IMR-90 (cell line): ENCODE measurements around the gene NAGPA. TPM values are rescaled to one million over a fixed set of nuclear protein-coding genes. Genes with fewer than 3 reads are reported as not detected.
"Not testable (repeated sequence)": the region's sequence is repeated elsewhere in the genome, so short reads cannot be mapped to it uniquely, and the experiment has no call there.

ENCODE experiments used
- ATAC-seq: fragments of 200-7000 bp; cut with Tn5 transposase; 2 replicates; pipeline ENCODE4 v1.9.1; 2020; ENCODE audit warnings: low read depth, mild to moderate bottlenecking, moderate library complexity
- BruUV-seq: library from RNA; stranded (reverse); fragments of 400-500 nt; replicated peaks from 2 replicates; lab custom pipeline; 2021; lab: Mats Ljungman, UMichigan
- CTCF ChIA-PET: fragments of 300-600 bp; formaldehyde crosslinking; extraction: SDS; loops from one replicate; lab custom pipeline; 2021; ENCODE audit warnings: antibody characterized with exemption; lab: Yijun Ruan, JAX
- POLR2A ChIA-PET: fragments of 300-600 bp; sonication (Branson Sonifier 250); formaldehyde crosslinking; loops from one replicate; lab custom pipeline; 2022; ENCODE audit warnings: antibody characterized with exemption; ENCODE audit not compliant: unreplicated experiment; lab: Charles Lee
- DNase-seq: peaks from one replicate; pipeline ENCODE4 v3.0.0; 2013
- H2AFZ ChIP-seq: replicated peaks from 2 replicates; pipeline ENCODE3; 2013; ENCODE audit warnings: low read length, mild to moderate bottlenecking; ENCODE audit not compliant: poor library complexity
- H2AK5ac ChIP-seq: 2 replicates; pipeline ENCODE4 v1.6.1; 2013; ENCODE audit warnings: low read depth, low read length, inconsistent platforms
- H2AK9ac ChIP-seq: replicated peaks from 2 replicates; pipeline ENCODE3; 2013; ENCODE audit warnings: mild to moderate bottlenecking, low read depth, low read length, moderate library complexity; ENCODE audit not compliant: poor library complexity
- H2BK120ac ChIP-seq: 2 replicates; pipeline ENCODE4 v1.6.1; 2013; ENCODE audit warnings: low read depth, low read length, inconsistent platforms
- H2BK15ac ChIP-seq: 3 replicates; pipeline ENCODE4 v1.6.1; 2013; ENCODE audit warnings: low read depth, low read length, inconsistent platforms
- H2BK20ac ChIP-seq: 2 replicates; pipeline ENCODE4 v1.6.1; 2013; ENCODE audit warnings: low read depth, mild to moderate bottlenecking, inconsistent platforms, low read length, moderate library complexity
- H2BK5ac ChIP-seq: 2 replicates; pipeline ENCODE4 v1.6.1; 2013; ENCODE audit warnings: mild to moderate bottlenecking, low read depth, low read length, inconsistent platforms; ENCODE audit not compliant: poor library complexity, severe bottlenecking
- H3K14ac ChIP-seq: replicated peaks from 2 replicates; pipeline ENCODE4 v1.6.1; 2013; ENCODE audit warnings: low read depth, low read length, inconsistent platforms
- H3K18ac ChIP-seq: 2 replicates; pipeline ENCODE4 v1.6.1; 2013; ENCODE audit warnings: low read depth, low read length, control low read depth
- H3K23ac ChIP-seq: 2 replicates; pipeline ENCODE4 v1.6.1; 2013; ENCODE audit warnings: low read depth, low read length, inconsistent platforms
- H3K27ac ChIP-seq: 2 replicates; pipeline ENCODE4 v1.5.1; 2013; ENCODE audit warnings: mild to moderate bottlenecking, control low read depth, low read length; ENCODE audit not compliant: insufficient read depth
- H3K27me3 ChIP-seq: 2 replicates; pipeline ENCODE4 v1.6.1; 2013; ENCODE audit warnings: low read length; ENCODE audit not compliant: control insufficient read depth, insufficient read depth
- H3K36me3 ChIP-seq: 2 replicates; pipeline ENCODE4 v1.6.1; 2013; ENCODE audit warnings: low read length, mixed read lengths; ENCODE audit not compliant: control insufficient read depth, insufficient read depth
- H3K4ac ChIP-seq: 2 replicates; pipeline ENCODE4 v1.6.1; 2013; ENCODE audit warnings: low read depth, low read length, inconsistent platforms
- H3K4me1 ChIP-seq: 2 replicates; pipeline ENCODE4 v1.6.1; 2013; ENCODE audit warnings: low read length, mixed read lengths; ENCODE audit not compliant: control insufficient read depth, insufficient read depth
- H3K4me2 ChIP-seq: 2 replicates; pipeline ENCODE4 v1.6.1; 2013; ENCODE audit warnings: low read depth, mild to moderate bottlenecking, control low read depth, low read length, moderate library complexity
- H3K4me3 ChIP-seq: 2 replicates; pipeline ENCODE4 v1.5.1; 2013; ENCODE audit warnings: low read depth, mild to moderate bottlenecking, control low read depth, low read length, moderate library complexity; ENCODE audit not compliant: insufficient read depth
- H3K56ac ChIP-seq: 2 replicates; pipeline ENCODE4 v1.6.1; 2013; ENCODE audit warnings: low read length, inconsistent platforms; ENCODE audit not compliant: insufficient read depth; ENCODE audit errors: extremely low read depth
- H3K79me1 ChIP-seq, 2 experiments: 2 replicates each; pipeline ENCODE4 v1.6.1; 2013; ENCODE audit warnings: low read length in 2 of 2, inconsistent platforms in 1 of 2, low read depth in 1 of 2
- H3K9ac ChIP-seq: 2 replicates; pipeline ENCODE4 v1.6.1; 2013; ENCODE audit warnings: low read depth, low read length, control low read depth
- H3K9me1 ChIP-seq: 2 replicates; pipeline ENCODE4 v1.6.1; 2013; ENCODE audit warnings: low read length, inconsistent platforms; ENCODE audit not compliant: insufficient read depth
- H3K9me3 ChIP-seq: 2 replicates; pipeline ENCODE4 v1.6.1; 2013; ENCODE audit warnings: low read length; ENCODE audit not compliant: control insufficient read depth, insufficient read depth
- H4K20me1 ChIP-seq: 2 replicates; pipeline ENCODE4 v1.6.1; 2013; ENCODE audit warnings: low read length, inconsistent platforms; ENCODE audit not compliant: insufficient read depth
- H4K5ac ChIP-seq: 2 replicates; pipeline ENCODE4 v1.6.1; 2013; ENCODE audit warnings: mild to moderate bottlenecking, low read depth, low read length, control low read depth
- H4K8ac ChIP-seq, 2 experiments: 2 replicates each; pipeline ENCODE4 v1.6.1; 2013; ENCODE audit warnings: low read depth in 2 of 2, low read length in 2 of 2, control low read depth in 1 of 2, inconsistent platforms in 1 of 2
- H4K91ac ChIP-seq: 2 replicates; pipeline ENCODE4 v1.6.1; 2013; ENCODE audit warnings: low read depth, low read length, inconsistent platforms; ENCODE audit not compliant: insufficient read depth
- WGBS, 2 experiments: methylation state at CpG; one replicate each; pipeline versions ENCODE4 v1.1.5 to v1.1.7; 2013; ENCODE audit warnings: missing lambda C conversion rate in 2 of 2; ENCODE audit not compliant: insufficient read length in 1 of 2; ENCODE audit errors: extremely low coverage in 2 of 2; 5-methylcytosine and 5-hydroxymethylcytosine counted together
- dilution Hi-C: fragments of 300-500 bp; cut with HindIII; formaldehyde crosslinking; loops from one replicate; pipeline ENCODE4 v1.14.3; 2018; ENCODE audit warnings: low sequenced_read_pairs; ENCODE audit not compliant: unreplicated experiment
- in situ Hi-C: fragments of 300-500 bp; cut with MboI; formaldehyde crosslinking; loops from 3 replicates; pipeline ENCODE4 v1.14.3; 2019; ENCODE audit warnings: low sequenced_read_pairs, inconsistent platforms, mixed read lengths
- intact Hi-C: fragments of 100-400 bp; cut with micrococcal nuclease; formaldehyde crosslinking; loops from 2 replicates; pipeline ENCODE4 v1.10.0; 2022
- polyA plus RNA-seq, 3 experiments: library from polyadenylated mRNA; depleted of rRNA; stranded (reverse); fragments of >200 nt; gene quantifications; 2 replicates each; pipeline ENCODE4 v1.2.3, GENCODE V29; 2012; ENCODE audit warnings: low replicate concordance in 1 of 3
- total RNA-seq: library from RNA; depleted of rRNA; stranded (reverse); fragments of >200 nt; gene quantifications from 2 replicates; pipeline ENCODE4 v1.2.3, GENCODE V29; 2012

Gene NAGPA
- total and polyA plus RNA-seq, 2 of the 4 experiments (the other 2 are of a cell fraction): 6.5 to 12.2 TPM

DNA sequence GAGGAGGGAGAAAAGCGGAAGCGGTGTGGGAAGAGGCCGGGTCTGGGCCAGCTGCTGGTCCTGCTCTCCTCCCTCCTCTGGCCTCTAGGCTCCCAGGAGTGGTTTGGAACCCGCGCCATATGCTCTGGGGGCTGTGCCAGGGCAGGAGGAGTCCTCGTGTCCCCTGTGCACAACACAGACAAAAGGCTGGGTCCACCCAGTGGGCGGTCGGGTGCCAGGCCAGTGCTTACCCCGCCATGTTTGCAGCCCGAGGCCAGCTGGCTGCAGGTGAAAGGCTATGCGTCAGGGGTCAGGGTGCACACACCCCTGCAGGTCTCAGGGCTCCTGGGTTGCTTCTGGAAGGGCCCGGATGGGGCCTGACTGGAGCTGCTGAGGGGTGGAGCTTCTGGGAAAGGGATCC, 46.7 kb upstream of the NAGPA start:
- H3K79me1 ChIP-seq, H3K9me3 ChIP-seq, H2BK15ac ChIP-seq, H3K4ac ChIP-seq, H3K4me3 ChIP-seq, ATAC-seq, H3K4me2 ChIP-seq, intact Hi-C loops, H3K27ac ChIP-seq, H3K18ac ChIP-seq, H2AK5ac ChIP-seq, dilution Hi-C loops, CTCF ChIA-PET, H2BK20ac ChIP-seq, H3K56ac ChIP-seq, H2BK120ac ChIP-seq, H3K4me1 ChIP-seq, H4K8ac ChIP-seq, DNase-seq, H3K14ac ChIP-seq, BruUV-seq, H3K23ac ChIP-seq, POLR2A ChIA-PET, H2AFZ ChIP-seq, H4K91ac ChIP-seq, H2BK5ac ChIP-seq, H4K20me1 ChIP-seq, H3K27me3 ChIP-seq, in situ Hi-C loops, H3K9me1 ChIP-seq, H2AK9ac ChIP-seq, H4K5ac ChIP-seq, H3K9ac ChIP-seq: not testable (repeated sequence)
- peaks cover 44% of the 10 kb centered on the region for H3K36me3 ChIP-seq
- 81% methylated on average over 4 of the region's 12 CpGs; no CpG with 5 or more reads in 1 of the 2 experiments for WGBS, 2 experiments
